HG03196 (cell line): ENCODE results near the gene BCAS4.

Experiments used
- ATAC-seq: cut with Tn5 transposase; IDR thresholded peaks from one replicate; pipeline ENCODE4 v1.9.1; 2021; ENCODE audit not compliant: unreplicated experiment

The BCAS4 gene

GRCh38 chr20:50821994-50822393, 27.1 kb downstream of the BCAS4 start:
- no peak for ATAC-seq

DNA sequence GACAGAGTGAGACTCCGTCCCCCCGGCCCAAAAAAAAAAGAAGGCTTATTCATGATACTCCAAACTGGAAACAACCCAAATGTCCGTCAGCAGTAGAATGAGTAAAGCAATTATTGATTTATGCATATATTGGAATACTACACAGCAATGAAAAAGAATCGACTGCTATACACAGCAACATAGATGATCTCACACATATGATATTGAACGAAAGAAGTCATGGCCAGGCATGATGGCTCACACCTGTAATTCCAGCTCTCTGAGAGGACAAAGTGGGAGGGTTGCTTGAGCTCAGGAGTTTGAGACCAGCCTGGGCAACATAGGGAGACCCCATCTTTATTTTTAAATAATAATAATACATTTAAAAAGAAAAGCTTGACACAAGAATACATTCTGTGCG, 28.5 kb downstream of the BCAS4 start:
- ATAC-seq: no peak

DNA sequence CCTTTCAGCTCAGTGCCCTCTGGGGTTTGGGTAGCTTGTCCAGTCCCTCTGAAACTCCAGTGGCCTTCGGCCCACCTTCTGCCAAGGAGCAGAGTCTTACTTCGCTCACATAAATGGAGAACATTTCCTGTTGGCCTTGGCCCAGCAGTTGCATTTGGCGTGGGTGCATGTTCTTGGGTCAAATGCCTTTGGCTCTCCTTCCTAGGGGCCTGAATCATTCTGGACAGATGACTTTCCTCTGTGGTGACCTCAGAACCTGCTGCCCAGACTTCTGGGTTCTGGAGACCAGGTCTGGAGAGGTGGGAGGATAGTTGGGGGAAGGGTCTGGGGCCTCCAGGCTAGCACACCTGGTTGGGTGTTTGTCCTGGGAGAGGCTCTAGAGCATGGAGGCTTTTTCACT, 29.3 kb downstream of the BCAS4 start:
- no peak for ATAC-seq

- ATAC-seq: no peak
Observed at GRCh38 chr20:50826121-50826520, 31.3 kb downstream of the BCAS4 start.

GRCh38 chr20:50828363-50829136, 33.7 kb downstream of the BCAS4 start:
- ATAC-seq: no peak

GRCh38 chr20:50831622-50832021, 36.8 kb downstream of the BCAS4 start:
- no peak for ATAC-seq

DNA sequence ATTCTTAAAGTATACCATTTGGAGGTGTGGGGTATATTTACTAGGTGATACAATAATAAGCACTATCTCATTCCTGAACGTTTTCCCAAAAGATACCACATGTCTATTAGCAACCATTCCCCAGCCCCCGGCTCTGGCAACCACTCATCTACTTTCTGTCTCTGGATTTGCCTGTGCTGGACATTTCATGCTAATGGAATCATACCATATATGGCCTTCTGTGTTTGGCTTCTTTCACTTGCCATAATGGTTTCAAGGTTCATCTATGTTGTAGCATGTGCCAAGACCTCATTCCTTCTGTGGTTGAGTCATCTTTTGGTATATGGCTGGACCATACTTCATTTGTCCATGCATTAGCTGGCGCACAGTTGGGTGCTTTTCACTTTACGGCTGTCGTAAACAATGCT, 39.7 kb downstream of the BCAS4 start:
- ATAC-seq: no peak

- peak; percentile 64 for ATAC-seq
Observed at GRCh38 chr20:50837532-50838321, 42.9 kb downstream of the BCAS4 start.

- no peak for ATAC-seq
Observed at GRCh38 chr20:50838322-50838625, 43.4 kb downstream of the BCAS4 start.

- ATAC-seq: no peak
Observed at GRCh38 chr20:50838707-50839385, 44.0 kb downstream of the BCAS4 start.

DNA sequence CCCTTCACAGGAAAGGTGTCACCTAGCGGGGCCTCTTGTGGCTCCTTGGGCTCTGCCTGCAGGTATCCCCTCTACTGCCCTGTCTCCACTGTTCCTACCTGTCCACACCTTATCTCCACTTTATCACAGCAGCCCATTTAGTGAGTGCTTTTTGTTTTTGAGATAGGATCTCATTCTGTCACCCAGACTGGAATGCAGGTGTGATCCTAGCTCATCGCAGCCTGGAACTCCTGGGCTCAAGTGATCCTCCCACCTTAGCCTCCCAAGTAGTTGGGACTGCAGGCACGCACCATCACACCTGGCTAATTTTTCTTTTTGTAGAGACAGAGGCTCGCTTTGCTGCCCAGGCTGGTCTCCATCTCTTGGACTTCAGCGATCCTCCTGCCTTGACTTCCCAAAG, 48.0 kb downstream of the BCAS4 start:
- ATAC-seq: no peak

DNA sequence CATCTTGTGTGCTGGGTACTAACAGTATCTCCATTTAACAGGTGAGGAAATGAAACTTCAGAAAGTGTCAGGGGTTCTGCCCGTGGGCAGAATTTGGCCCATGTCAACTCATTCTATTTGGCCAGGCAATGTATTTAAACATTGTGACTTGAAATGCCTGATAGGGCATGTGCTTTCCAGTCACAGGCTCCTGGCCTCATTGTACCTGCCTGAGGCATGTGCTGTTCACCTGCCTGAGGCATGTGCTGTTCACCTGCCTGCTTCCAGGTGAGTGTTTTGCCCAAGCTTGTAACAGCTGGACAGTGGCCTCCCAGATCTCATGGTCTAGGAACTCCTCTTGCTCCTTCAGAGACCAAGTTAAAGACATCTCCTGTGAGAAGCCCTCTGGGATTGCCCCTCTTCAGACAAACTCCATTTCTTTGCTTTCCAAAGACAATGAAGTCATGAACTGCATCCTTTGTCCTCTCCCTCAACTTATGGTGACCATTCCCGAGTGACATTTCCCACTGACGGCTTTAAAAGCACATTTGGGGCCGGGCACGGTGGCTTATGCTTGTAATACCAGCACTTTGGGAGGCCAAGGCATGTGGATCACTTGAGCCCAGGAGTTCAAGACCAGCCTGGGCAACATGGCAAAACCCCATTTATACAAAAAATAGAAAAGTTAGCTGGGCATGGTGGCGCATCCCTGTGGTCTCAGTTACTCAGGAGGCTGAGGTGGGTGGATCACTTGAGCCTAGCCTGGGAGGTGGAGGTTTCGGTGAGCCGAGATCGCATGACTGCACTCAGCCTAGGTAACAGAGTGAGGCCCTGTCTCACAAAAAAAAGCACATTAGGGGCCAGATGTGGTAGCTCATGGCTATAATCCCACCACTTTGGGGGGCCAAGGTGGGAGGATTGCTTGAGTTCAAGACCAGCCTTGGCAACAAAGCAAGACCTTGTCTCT, 48.7 kb downstream of the BCAS4 start:
- no peak for ATAC-seq

DNA sequence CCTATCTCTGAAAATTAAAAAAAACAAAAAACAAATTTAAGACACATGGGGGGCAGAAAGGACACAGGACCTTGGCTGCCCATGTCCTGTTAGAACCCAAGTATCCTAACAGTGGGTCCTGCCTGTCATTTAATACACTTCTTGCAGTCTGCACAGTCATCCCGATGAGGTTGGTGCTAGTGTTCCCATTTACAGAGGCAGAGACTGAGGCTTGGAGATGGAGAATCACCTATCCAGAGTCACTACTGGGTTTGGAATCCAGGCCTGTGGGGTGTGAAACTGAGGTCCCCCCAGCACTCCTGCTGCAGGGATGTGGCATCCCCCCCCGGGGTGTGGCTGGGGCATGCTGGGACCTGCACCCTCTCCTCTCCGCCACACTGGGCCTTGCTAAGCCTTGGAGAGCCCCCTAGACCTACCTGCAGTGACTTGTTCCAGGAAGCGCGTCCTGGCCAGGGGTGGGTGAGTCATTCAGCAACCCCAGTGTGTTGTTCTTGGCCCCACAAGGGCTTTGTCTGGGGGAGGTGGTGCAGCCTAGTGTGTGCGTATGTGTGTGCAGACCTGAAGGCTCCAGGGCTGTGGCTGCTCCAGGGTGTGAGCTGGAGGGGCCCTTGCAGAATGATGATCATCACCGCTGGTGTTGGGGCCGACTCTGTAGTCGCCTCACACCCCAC, 49.7 kb downstream of the BCAS4 start:
- peak; percentile 79 for ATAC-seq

DNA sequence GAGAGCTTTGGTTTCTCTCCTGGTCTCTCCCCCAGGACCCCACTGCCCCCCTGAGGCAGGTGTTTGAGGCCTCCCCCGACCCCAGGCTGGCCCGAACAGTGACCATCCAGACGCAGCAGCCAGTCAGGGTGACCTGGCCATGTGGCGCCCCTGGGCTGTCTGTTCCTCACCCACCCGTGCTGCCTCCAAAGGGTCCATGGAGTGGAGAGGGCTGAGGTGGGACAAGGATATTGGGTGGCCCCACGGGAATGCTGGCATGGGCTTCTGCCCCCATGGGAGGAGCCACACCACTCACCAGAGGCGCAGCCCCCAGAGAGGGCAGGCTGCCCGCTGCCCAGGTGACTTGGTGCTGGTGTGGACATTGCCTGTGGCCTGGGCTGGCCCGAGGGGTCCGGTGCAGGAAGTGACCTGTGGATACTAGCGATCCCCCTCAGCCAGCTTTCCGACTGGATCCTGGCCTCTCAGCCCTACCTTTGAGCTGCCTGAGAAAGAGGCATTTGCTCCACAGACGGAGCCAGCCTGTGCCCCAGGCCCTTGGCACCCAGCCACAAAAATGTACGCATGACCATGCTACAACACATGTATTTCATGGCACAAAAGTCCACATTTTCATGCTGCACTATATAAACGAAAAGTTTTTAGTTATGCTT, 50.8 kb downstream of the BCAS4 start:
- no peak for ATAC-seq

DNA sequence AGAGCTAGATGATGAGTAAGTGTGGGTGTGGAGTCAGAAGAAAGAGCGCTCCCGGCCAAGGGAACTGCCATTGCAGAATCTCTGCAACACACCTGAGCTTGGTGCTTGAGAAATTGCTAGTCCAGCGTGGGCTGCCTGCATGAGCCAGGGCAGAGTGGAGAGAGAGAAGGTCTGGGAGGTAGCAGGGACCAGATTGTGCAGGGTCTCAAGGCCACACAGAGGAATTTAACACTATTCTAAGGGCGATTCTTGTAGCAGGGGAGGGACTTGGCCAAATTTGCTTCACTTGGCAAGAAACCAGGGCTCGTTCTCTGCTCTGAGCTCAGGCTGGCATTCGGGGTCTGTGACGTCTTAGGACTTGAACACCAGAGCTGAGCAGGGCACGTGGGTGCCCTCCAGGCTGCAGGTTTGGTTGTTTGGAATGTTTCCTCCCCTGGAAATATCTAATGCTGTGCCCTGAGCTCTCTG, 53.5 kb downstream of the BCAS4 start:
- no peak for ATAC-seq

- ATAC-seq: no peak
Observed at GRCh38 chr20:50848846-50849673, 54.2 kb downstream of the BCAS4 start.

DNA sequence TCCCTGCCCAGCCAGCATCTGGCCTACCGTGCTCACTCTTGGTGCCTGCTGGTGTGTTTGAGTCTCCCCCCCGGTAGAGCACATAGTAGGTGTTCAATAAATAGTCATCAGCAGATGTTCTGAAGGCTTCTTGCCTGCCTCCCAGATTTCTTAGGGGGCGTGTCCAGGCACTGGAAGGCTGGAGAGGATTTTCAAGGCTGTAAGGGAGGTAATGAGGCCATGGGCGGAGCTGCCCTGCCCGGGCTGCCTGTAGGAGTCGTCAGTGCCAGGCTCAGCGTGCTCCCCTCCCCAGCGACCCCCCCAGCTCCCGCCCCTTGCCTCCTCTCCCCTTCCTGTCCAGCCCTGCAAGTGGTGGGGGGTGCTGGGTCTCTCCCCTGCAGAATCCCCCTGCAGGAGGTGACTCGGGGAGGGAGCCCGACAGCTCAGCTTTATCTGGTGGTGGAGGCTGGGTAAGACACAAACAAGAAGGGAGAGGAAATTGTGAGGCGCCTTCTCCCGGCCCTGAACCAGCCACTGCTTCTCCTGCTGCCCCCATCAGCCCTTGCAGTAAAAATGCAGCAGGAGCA, 55.9 kb downstream of the BCAS4 start:
- no peak for ATAC-seq

- no peak for ATAC-seq
Observed at GRCh38 chr20:50852085-50852484, 57.2 kb downstream of the BCAS4 start.
